GM18505 (cell line): ENCODE results near the gene AGBL4.

Experiments used
- ATAC-seq: cut with Tn5 transposase; IDR thresholded peaks from one replicate; pipeline ENCODE4 v1.9.1; 2021; ENCODE audit not compliant: unreplicated experiment
- POLR2A ChIP-seq: IDR thresholded peaks from 4 replicates; pipeline ENCODE4 v1.6.1; 2011; ENCODE audit warnings: borderline replicate concordance; ENCODE audit not compliant: insufficient read depth, insufficient read length; ENCODE audit errors: extremely low read depth

AGBL4 gene

GRCh38 chr1:48771561-48771960 lies 1252.2 kb downstream of the AGBL4 start:
- no peak for ATAC-seq
- TF ChIP-seq POLR2A = no peak

GRCh38 chr1:48767975-48768510 lies 1255.7 kb downstream of the AGBL4 start:
- no peak for ATAC-seq
- no peak for TF ChIP-seq POLR2A

GRCh38 chr1:48765335-48765734 lies 1258.4 kb downstream of the AGBL4 start:
- no peak for ATAC-seq

GRCh38 chr1:48761986-48762385 lies 1261.8 kb downstream of the AGBL4 start:
- TF ChIP-seq POLR2A = no peak
- ATAC-seq = no peak

More at GRCh38 chr1:48765335-48765734, 1258.4 kb downstream of the AGBL4 start:
- TF ChIP-seq POLR2A = no peak

GRCh38 chr1:48761411-48761810 lies 1262.3 kb downstream of the AGBL4 start:
- ATAC-seq = no peak
- TF ChIP-seq POLR2A = no peak

GRCh38 chr1:48760857-48761256 lies 1262.9 kb downstream of the AGBL4 start:
- ATAC-seq = no peak
- no peak for TF ChIP-seq POLR2A

- TF ChIP-seq POLR2A = no peak
- no peak for ATAC-seq
Measured at GRCh38 chr1:48758976-48759375, 1264.8 kb downstream of the AGBL4 start.

GRCh38 chr1:48757363-48757762 lies 1266.4 kb downstream of the AGBL4 start:
- peak; percentile 60 for ATAC-seq
- no peak for TF ChIP-seq POLR2A

- no peak for TF ChIP-seq POLR2A
- no peak for ATAC-seq
Measured at GRCh38 chr1:48756683-48757316, 1267.0 kb downstream of the AGBL4 start.

- ATAC-seq = no peak
- no peak for TF ChIP-seq POLR2A
Measured at GRCh38 chr1:48753293-48753692, 1270.5 kb downstream of the AGBL4 start.

GRCh38 chr1:48750109-48750508 lies 1273.6 kb downstream of the AGBL4 start:
- ATAC-seq = peak; percentile 95
- TF ChIP-seq POLR2A = no peak

GRCh38 chr1:48749068-48749467 lies 1274.7 kb downstream of the AGBL4 start:
- ATAC-seq = no peak
- no peak for TF ChIP-seq POLR2A

GRCh38 chr1:48746906-48747305 lies 1276.8 kb downstream of the AGBL4 start:
- no peak for TF ChIP-seq POLR2A
- ATAC-seq = no peak

GRCh38 chr1:48744032-48744431 lies 1279.7 kb downstream of the AGBL4 start:
- no peak for ATAC-seq
- no peak for TF ChIP-seq POLR2A
